ENCODE data around the gene LINGO3.

- TF ChIP-seq CTCF (optimal IDR thresholded peaks at IDR 0.05 in 1 of 3, IDR thresholded peaks at IDR 0.05 in 1 of 3, conservative IDR thresholded peaks at IDR 0.05 in 1 of 3; ENCODE audit: extremely low read depth in 1 of 3, insufficient read depth in 2 of 3, low read length in 3 of 3) (no peak), EZH2 (IDR thresholded peaks at IDR 0.05; ENCODE audit: low read length) (no peak)
These were observed 22.8 kb upstream of the LINGO3 start for GRCh38 chr19:2330632-2331284.

Measured in keratinocyte (primary cell).